Bronchial epithelial cell (primary cell): Measurements from ENCODE around the gene HDAC4. TPM values are rescaled to one million over a fixed set of nuclear protein-coding genes. Genes with fewer than 3 reads are reported as not detected.

Experiments used
- DNase-seq: peaks from one replicate; pipeline ENCODE4 v3.0.0-alpha.2; 2010; ENCODE audit warnings: low read depth
- FAIRE-seq: peaks from 2 replicates; lab custom pipeline; 2011; peaks lifted over from hg19 to GRCh38; lab: Jason Lieb, UNC
- H3K27me3 ChIP-seq: 2 replicates; pipeline ENCODE4 v1.5.1; 2011; ENCODE audit warnings: low read length; ENCODE audit not compliant: control insufficient read depth, insufficient read depth
- H3K36me3 ChIP-seq: 2 replicates; pipeline ENCODE4 v1.5.1; 2011; ENCODE audit warnings: low read length; ENCODE audit not compliant: control insufficient read depth, insufficient read depth
- H3K4me3 ChIP-seq: 2 replicates; pipeline ENCODE4 v1.5.1; 2011; ENCODE audit warnings: mild to moderate bottlenecking, low read depth, low read length, control low read depth
- total RNA-seq: library from RNA; depleted of rRNA; stranded (reverse); fragments of >200 nt; gene quantifications from 2 replicates; pipeline ENCODE4 v1.2.1, GENCODE V29; 2014
- TF ChIP-seq, protein P1 (sequence below): IDR thresholded peaks from 2 replicates; pipeline ENCODE4 v1.5.1; 2011; ENCODE audit warnings: mild to moderate bottlenecking, moderate library complexity, low read length, control low read depth, inconsistent platforms; ENCODE audit not compliant: insufficient read depth, severe bottlenecking

Gene HDAC4
- total RNA-seq, 1 donor from 2014 or later, result 5.3 TPM

DNA sequence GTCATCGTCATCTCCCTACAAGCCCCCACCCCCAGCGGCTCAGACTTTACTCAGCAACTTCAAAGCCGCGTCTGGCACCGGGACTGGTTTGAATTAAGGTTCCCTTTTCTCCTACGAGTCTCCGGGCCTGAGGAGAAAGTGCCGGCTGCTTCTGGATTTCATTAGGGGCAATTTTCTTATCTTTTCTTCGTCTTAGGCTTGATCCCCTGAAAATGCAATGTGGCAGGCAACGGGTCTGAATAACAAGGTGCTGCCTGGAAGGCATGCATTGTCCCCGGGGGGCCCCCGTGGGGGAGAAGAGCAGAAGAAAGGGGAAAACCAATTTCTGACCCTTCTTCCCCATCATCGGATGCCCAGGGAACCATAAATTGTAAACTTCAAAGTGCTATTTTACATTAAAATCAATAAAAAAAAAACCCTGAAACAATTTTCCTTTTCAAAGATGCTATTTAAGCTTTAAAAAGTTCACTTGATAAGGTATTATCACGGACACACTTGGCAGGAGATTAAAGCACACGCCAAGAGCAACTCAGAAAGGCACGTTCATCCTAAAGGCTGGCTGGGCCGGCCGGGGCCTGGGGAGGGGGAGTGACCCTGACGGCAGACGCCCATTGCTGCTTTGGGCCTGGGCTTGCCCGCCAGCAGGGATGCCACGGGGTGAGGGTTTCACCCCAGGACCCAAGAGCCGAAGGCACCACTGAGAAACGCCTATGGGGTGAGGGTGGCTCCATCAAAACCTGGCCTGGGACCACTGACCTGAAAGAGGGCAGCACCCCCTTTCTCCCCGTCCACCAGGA, 322.5 kb downstream of the HDAC4 start:
- TF ChIP-seq, protein P1, sequence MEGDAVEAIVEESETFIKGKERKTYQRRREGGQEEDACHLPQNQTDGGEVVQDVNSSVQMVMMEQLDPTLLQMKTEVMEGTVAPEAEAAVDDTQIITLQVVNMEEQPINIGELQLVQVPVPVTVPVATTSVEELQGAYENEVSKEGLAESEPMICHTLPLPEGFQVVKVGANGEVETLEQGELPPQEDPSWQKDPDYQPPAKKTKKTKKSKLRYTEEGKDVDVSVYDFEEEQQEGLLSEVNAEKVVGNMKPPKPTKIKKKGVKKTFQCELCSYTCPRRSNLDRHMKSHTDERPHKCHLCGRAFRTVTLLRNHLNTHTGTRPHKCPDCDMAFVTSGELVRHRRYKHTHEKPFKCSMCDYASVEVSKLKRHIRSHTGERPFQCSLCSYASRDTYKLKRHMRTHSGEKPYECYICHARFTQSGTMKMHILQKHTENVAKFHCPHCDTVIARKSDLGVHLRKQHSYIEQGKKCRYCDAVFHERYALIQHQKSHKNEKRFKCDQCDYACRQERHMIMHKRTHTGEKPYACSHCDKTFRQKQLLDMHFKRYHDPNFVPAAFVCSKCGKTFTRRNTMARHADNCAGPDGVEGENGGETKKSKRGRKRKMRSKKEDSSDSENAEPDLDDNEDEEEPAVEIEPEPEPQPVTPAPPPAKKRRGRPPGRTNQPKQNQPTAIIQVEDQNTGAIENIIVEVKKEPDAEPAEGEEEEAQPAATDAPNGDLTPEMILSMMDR, result no peak
- H3K36me3 ChIP-seq, result no peaks in the 10 kb centered on the region
- no peaks in the 10 kb centered on the region for H3K27me3 ChIP-seq
- DNase-seq (no peak), FAIRE-seq (no peak)
- H3K4me3 ChIP-seq, result no peak overlapping the region

- FAIRE-seq, result no peak
- TF ChIP-seq, protein P1, result no peak
- Histone ChIP-seq H3K4me3 (no peak overlapping the region), H3K36me3 (no peaks in the 10 kb centered on the region), H3K27me3 (no peaks in the 10 kb centered on the region)
- no peak for DNase-seq
These were observed 323.6 kb downstream of the HDAC4 start for GRCh38 chr2:239077260-239077659.

DNA sequence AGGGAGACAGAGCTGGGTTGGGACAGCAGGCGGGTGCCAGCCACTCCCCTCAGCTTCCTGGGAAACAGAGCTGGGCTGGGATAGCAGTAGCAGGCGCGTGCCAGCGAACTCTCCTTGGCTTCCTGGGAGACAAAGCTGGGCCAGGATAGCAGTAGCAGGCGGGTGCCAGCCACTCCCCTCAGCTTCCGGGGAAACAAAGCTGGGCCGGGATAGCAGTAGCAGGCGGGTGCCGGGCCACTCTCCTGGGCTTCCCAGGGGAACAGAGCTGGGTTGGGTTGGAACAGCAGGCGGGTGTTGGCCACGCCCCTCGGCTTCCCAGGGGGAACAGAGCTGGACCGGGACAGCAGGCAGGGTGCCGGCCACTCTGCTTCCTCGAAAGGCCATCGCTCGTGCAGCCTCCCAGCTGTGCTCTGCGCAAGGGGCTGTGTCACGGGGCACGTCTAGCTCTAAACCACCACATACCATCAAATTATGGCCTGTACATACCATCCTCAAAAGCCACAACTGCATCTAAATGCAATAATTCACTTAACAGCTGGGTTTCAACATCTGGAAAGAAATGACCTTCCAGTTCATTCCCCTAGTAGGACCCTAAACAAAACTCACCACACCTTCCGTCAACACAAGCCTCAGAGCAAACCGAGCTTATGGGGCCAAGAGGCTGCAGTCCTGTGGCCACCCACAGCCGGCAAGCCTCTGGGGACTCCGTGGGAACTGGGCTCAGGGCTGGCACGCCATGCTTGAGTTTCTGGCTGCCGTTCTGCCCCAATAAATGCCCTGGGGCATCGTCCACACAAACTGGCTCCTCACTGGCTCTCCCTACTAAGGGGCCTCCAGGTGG, 324.7 kb downstream of the HDAC4 start:
- no peaks in the 10 kb centered on the region for H3K36me3 ChIP-seq
- DNase-seq (no peak), FAIRE-seq (no peak)
- H3K4me3 ChIP-seq, result no peak overlapping the region
- H3K27me3 ChIP-seq, result no peaks in the 10 kb centered on the region
- TF ChIP-seq, protein P1, result no peak

GRCh38 chr2:239073745-239074530, 326.9 kb downstream of the HDAC4 start:
- no peaks in the 10 kb centered on the region for H3K27me3 ChIP-seq
- TF ChIP-seq, protein P1, result no peak
- FAIRE-seq, result no peak

DNA sequence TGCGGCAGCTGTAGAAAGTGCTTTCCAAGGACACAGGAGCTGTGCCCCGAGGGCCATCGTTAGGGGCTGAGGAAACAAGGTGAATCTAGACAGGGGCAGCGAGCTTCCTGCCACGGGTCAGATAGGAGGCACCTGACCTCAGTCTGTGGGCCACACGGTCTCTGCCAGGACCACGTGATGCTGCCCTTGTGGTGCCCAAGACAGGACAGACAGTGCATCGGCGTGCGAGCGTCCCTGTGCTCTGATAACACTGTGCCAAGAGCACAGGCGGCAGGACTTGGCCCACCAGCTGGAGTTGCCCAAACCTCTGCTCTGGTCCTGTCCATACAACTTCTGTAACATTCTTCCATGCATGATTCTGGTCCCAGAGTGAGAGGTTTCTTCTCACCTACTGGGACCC, 327.6 kb downstream of the HDAC4 start:
- Histone ChIP-seq H3K36me3 (no peaks in the 10 kb centered on the region), H3K4me3 (no peak overlapping the region), H3K27me3 (no peaks in the 10 kb centered on the region)
- no peak for DNase-seq
- TF ChIP-seq, protein P1, result no peak
- FAIRE-seq, result no peak

More at GRCh38 chr2:239073745-239074530, 326.9 kb downstream of the HDAC4 start:
- no peak for DNase-seq
- Histone ChIP-seq H3K4me3 (no peak overlapping the region), H3K36me3 (no peaks in the 10 kb centered on the region)
